Coronary artery (tissue), 2 donors: ENCODE data around the gene LYZL6.

Source experiments
- DNase-seq: peaks from one replicate; pipeline ENCODE4 v3.0.0-alpha.2; 2017; ENCODE audit warnings: low spot score
- H3K27ac ChIP-seq, 2 donors: fragments of 200-600 bp; sonication (generic); one replicate each; pipeline ENCODE4 v1.5.1; 2016 to 2019
- H3K4me3 ChIP-seq: fragments of 200-600 bp; sonication (generic); 2 replicates; pipeline ENCODE4 v1.5.1; 2016; ENCODE audit warnings: mild to moderate bottlenecking, moderate library complexity
- TF ChIP-seq, protein P1 (sequence below): fragments of 200-600 bp; sonication (generic); IDR thresholded peaks from one replicate; pipeline ENCODE4 v1.5.1; 2019; ENCODE audit warnings: antibody characterized with exemption

The LYZL6 gene

DNA sequence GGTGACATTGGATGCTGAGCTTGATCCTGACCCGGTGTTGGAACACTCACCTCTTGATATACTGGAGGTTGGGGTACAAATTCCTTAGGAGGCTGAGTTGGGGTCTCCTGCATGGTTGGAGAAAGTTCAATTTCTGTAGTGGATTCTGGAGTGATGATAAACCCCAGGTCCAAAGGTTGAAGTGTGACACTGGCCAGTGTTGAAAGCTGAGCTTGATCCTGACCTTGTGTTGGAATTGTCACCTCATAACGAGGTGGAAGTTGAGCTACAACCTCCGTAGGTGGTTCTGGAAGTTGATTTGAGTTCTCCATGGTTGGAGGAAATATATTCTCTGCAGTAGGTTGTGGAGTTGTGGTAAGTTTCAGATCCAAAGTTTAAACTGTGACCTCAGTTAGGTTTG is 34.1 kb downstream of the LYZL6 start:
- Histone ChIP-seq H3K27ac (no peak overlapping the region), H3K4me3 (no peak overlapping the region)
- no peak for DNase-seq
- TF ChIP-seq, protein P1, sequence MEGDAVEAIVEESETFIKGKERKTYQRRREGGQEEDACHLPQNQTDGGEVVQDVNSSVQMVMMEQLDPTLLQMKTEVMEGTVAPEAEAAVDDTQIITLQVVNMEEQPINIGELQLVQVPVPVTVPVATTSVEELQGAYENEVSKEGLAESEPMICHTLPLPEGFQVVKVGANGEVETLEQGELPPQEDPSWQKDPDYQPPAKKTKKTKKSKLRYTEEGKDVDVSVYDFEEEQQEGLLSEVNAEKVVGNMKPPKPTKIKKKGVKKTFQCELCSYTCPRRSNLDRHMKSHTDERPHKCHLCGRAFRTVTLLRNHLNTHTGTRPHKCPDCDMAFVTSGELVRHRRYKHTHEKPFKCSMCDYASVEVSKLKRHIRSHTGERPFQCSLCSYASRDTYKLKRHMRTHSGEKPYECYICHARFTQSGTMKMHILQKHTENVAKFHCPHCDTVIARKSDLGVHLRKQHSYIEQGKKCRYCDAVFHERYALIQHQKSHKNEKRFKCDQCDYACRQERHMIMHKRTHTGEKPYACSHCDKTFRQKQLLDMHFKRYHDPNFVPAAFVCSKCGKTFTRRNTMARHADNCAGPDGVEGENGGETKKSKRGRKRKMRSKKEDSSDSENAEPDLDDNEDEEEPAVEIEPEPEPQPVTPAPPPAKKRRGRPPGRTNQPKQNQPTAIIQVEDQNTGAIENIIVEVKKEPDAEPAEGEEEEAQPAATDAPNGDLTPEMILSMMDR, result no peak

DNA sequence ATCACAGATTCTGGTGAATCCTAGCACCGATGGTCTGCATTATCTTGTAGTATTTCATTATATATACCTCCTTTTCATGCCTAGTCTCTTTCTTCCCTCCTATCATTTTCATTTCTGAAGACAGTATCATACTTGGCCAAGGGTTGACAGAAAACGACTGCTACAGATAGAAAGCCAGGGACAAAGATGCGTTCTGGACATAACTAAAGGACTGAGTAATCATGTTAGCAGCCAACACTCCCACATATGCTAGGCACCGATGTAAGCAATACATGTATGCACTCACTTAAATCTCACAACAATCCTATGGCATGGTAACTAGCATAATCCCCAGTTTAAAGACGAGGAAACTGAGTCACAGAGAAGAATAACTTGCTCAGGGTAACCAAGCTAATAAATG is 35.8 kb downstream of the LYZL6 start:
- Histone ChIP-seq H3K27ac (no peak overlapping the region), H3K4me3 (no peak overlapping the region)
- TF ChIP-seq, protein P1, result no peak
- no peak for DNase-seq

DNA sequence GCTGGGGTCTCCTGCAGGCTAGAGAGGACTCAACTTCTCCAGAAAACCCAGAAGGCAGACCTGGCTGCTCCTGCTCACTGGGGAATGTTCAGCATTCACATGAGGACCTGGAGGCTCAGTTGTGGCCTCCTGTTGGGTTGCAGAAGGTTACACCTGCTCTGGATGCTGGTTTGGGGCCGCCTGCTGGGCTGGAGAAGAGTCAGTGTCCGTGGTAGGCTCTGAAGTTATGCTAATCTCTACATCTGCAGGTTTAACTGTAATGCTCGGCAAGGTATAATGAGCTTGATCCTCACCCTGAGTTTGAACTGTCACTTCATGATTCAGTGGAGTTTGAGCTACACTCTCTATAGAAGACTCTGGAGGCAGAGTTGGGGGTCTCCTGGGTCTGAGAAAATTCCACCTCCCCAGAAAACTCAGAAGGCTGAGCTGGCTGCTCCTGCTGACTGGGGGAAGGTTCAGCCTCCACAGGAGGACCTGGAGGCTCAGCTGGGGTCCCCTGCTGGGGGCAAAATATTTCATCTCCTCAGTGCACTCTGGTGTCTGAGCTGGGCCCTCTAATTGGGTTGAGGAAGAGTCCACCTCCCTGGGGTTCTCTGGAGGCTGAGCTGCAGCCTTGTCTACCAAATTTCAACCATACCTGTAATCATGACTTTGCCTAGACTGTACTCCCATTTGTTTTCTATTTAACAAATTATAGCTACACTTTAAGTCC is 36.4 kb downstream of the LYZL6 start:
- H3K4me3 ChIP-seq, result no peak overlapping the region
- TF ChIP-seq, protein P1, result no peak
- DNase-seq, result no peak
- H3K27ac ChIP-seq, result no peak overlapping the region

DNA sequence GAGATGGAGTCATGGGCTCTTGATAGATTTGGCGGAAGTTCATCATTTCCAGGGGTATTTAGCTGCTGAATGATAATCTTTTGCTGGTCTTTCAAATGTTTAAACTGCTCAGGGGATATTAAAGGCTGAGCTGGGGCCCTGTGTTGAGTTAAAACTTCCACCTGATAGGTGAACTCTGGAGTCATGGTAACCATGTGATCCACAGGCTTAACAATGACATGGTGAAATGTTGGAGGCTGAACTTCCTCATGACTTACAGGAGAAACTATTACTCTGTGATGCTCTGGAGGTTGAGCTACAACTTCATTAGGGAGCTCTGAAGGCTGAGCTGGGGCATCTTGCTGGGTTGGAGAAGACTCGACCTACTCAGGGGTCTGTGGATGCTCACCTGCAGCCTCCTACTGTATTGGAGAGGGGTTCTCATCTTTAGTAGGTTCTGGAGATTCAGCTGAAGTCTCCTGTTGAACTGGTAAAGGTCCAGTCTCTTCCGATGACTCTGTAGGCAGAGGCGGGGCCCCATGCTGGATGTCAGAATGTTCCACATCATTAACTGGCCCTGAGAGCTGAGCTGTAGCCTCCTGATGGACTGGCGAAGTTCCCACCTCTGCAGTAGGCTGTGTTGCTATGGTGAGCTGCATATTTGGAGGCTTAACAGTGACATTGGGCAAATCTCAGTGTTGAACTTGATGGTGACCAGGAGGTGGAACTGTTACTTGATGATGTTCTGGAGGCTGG is 37.2 kb downstream of the LYZL6 start:
- no peak for DNase-seq
- Histone ChIP-seq H3K4me3 (no peak overlapping the region), H3K27ac (no peak overlapping the region)
- TF ChIP-seq, protein P1, result no peak

DNA sequence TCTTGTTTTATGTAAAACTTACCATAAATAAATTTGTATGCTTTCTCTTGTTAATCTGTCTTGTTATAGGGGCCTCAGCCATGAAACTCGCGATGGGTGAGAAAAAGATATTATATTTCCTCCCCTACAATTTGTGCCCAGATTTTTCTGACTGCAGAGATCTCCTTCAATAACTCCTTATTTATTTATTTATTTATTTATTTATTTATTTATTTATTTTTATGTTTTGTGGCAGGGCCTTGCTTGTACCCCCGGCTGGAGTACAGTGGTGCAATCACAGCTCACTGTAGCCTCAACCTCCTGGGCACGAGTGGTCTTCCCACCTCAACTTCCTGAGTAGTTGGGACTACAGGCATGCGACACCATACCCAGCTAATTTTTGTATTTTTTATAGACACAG is 40.1 kb downstream of the LYZL6 start:
- no peak overlapping the region for H3K27ac ChIP-seq
- DNase-seq, result no peak
- TF ChIP-seq, protein P1, result no peak
- H3K4me3 ChIP-seq, result no peak overlapping the region

DNA sequence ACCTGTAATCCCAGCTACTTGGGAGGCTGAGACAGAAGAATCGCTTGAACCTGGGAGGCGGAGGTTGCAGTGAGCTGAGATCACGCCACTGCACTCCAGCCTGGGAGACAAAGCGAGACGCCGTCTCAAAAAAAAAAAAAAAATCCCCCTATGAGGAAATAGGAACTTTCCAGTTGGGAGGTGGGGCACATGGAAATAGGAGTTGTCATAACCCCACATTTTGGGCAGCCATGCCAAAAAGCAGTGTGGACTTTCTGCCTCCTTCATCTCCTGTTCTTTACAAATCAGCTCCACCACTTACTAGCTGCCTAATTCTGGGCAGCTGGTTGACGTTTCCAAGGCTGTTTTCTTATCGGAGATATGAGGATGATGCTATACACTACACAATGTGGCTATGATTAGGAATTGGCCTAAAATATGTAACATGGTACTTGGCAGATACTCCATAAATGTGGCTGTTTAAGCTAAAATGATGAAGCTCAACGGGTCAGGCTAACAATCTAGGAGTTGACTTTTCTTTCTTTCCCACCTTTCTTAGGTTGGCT is 41.8 kb downstream of the LYZL6 start:
- Histone ChIP-seq H3K27ac (no peak overlapping the region), H3K4me3 (no peak overlapping the region)
- TF ChIP-seq, protein P1, result no peak
- no peak for DNase-seq
